Superior temporal gyrus (tissue), 1 donor: ENCODE measurements around the gene ACTN1.

Experiments
- DNase-seq: peaks from one replicate; pipeline ENCODE4 v3.0.0-alpha.2; 2016; ENCODE audit errors: extremely low spot score

Gene ACTN1

DNA sequence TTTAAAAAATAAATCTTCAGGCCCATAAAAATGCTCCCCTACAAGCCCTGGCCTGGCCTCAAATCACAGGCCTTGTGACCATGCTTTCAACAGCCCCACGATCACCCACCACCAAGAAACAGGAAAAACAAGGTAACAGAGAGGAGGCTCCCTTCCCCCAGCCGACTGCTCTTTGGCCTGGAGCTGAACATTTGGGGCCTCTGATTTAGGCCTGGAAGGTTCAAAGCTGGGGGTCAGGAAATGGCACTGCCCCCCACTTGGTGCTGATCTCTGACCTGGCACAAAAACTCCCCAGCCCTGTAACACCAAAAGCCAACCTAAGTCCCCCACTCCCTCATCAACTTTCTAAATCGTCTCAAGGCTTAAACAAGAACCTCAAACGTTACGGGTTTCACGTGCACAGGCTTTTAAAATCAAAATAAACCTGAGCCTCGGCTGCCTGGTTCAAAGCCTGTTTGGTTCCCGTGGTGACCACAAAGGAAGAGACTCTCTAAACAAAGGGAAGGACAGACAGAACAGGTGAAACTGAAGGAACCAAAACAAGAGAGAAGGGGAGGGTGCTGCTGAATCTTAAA lies 9.0 kb downstream of the ACTN1 start:
- DNase-seq, result no peak

GRCh38 chr14:68969278-68970033 lies 9.6 kb downstream of the ACTN1 start:
- DNase-seq, result no peak

GRCh38 chr14:68968721-68969120 lies 10.4 kb downstream of the ACTN1 start:
- no peak for DNase-seq

DNA sequence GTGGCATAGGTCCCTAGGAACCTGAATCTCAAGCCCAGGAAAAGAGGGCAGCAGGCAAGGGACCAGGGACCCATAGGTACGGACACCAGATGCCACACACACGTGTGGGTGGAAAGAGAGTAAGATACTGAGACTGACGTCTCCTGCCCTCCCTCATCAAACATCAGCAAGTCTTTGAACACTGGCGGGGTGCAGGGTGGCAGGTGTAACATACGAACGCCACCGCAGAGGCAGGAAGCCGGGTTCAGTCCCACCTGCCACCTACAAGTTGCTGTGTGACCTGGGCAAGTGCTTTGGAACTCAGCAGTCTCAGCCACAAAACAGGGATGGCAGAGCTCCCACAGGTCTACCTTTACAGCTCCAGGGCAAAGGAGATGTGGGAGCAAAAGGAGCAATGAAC lies 11.1 kb downstream of the ACTN1 start:
- no peak for DNase-seq

DNA sequence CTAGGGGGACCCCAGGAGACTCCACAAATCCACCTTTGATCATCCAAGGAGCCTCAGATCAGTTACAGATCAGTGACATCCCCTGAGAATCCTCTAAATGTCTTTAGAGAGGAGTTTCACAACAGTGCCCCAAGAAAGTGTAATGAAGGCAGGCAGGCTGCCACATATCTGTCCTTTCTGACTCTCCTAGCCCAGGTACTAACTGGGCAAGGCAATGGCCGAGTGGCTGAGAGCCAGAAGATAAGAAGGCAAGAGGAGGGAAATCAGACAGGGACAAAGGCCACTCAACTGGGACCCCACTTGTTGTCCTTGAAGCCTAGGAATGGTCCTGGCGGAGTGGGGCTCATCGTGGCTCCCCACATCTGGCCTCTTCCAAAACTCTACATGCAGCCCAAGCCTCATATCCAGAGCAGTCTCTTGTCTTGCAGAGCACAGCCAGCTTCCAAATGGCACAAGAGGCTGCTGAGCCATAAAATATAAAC lies 11.6 kb downstream of the ACTN1 start:
- DNase-seq, result no peak

- no peak for DNase-seq
Observed at GRCh38 chr14:68966872-68967301, 12.2 kb downstream of the ACTN1 start.

DNA sequence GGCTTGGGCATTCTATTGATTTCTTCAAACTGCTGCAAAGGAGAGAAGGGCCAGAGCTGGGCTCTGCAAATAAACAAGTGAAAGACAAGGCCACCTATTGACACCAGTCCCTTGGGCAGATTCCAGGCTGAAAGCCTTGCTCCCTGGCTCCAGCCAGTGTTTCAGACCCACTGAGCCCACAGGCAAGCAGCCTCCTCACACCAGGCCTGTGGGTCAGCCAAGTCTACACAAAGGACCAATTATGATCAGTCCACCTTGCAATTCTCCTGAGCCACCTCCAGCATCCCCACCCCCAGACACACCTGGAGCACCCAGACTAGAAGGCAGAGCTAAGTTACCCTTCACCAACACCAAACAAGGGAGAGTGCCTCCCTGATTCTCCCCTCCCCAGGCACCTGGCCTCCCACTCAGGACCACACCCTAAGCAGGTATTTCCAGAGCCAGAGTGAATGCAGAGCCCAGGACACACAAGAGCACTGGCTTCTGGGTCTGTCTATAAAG lies 13.8 kb downstream of the ACTN1 start:
- no peak for DNase-seq

DNA sequence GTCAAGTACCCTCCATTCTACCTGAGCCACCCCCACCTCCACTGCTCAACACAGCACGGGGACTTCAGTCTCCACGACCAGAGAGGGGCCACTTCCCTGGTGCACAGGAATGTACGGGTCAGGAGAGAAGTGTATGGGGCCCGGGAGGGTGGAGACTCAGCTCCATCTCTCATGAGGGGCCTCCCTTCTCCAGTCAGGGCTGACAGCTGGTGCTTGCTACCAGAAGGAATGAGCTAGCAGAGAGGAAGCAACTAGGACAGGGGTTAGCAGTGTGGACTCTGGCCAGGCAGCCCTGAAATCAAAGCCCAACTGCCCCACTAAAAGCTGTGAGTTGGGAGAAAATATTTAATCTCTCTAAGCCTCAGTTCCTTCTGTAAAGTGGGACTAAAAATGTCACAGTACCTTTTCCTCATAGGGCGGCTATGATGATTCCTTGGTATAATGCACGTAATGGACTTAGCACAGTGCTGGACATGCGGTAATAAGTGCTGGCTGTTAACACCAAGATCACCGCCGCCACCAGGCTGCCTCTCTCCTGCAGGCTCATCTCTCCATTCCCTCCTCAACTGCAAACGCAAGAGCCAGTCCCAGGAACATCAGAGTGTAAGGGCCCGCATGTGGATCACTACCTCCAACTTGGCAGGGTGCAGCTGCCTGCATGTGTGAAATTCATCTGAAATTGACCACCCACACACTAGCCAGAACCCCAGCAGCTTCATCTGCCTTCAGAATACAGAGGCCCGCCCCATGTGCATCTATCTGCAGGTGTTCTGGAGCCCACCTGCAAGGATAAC lies 14.6 kb downstream of the ACTN1 start:
- no peak for DNase-seq

GRCh38 chr14:68962681-68963080 lies 16.4 kb downstream of the ACTN1 start:
- no peak for DNase-seq

DNA sequence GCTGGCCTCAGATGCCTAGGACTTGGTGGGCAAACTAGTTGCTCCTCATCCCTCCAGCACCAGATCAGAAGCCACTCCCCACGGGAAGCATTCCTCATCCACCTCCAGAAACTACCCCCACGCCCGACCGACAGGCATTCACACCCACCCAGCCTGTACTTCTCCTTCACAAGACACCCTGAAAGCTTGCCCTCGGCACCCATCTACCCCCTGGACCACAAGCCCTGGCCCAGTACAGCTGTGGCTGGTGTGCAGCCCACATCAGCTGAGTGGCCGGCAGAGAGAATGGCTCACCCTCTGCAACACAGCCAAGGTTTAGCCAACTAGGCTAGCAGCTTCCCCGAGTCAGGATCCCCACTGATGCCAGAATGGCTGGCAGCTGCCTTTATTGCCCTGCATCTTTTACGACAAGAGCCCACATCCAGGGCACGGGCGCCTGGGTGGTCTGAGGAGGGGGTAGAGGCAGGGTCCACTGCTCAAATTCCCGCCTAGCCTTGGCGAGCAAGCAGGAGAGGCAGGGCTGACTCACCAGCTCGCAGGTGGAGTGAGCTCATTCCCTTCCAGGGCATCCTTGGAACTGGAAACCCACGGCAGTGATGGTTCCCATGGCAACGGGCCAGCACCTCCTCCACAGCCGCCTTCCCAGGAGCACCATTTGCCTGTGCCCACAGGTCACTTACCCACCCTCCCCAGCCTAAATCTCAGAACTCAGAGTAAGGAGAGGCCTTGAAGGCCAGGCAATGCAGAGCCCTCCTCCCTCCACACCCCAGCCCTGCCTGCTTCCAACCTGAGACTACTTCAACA lies 17.1 kb downstream of the ACTN1 start:
- no peak for DNase-seq

- no peak for DNase-seq
Observed at GRCh38 chr14:68961361-68961760, 17.7 kb downstream of the ACTN1 start.

DNA sequence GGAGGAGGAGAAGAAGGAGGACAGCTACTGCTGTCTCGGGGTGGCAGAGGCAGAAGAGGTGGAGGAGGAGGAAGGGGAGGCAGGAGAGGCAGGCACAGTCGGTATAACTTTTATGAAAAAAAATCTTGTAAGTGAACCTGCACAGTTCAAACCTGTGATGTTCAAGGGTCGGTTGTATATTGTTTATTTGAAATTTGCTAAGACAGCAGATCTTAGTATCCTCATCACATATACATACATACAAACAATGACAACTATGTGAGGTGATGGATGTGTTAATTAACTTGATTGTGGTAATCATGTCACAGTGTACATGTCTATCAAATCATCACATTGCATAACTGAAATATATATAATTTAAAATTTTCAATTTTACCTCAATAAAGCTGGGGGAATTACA lies 19.0 kb downstream of the ACTN1 start:
- DNase-seq, result no peak

- DNase-seq, result no peak
Observed at GRCh38 chr14:68959035-68959434, 20.1 kb downstream of the ACTN1 start.

DNA sequence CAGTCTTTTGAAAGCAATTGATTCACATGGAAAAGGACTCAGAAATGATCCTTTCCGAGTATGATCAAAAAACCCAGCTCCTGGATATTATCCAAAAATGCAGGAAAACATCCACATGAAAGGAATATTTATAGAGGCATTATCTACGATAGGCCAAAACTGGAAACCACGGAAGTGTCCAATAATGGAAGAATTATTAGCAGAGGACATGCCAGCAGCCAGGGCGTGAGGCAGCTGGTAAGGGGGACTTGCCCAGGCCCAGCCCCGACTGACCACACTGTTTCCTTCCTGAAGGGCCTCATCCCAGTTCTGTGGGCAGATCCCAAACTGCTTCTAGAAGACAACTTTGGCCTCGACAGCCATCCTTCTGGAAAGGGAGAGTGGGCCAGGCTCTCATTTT lies 20.5 kb downstream of the ACTN1 start:
- no peak for DNase-seq

- no peak for DNase-seq
Observed at GRCh38 chr14:68957775-68958174, 21.3 kb downstream of the ACTN1 start.

DNA sequence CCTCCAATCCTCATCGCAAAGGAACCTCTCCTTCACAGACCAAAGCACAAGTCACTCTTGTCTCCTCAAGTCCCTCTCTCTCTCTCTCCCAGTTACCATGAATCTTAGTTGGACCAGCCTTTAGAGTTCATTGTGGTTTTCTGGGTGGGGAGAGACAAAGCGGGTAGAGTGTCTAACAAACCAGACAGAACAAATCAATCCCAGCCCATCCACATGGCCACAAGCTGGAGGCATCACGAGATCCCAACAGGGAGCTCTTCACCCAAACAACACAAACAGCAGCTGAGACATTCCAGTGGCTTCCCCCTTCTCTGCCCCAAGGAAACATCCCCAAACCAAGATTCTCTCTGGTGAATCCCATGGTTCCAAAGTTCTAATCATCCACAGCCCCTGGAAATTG lies 22.4 kb downstream of the ACTN1 start:
- DNase-seq, result no peak

GRCh38 chr14:68955851-68956179 lies 23.3 kb downstream of the ACTN1 start:
- DNase-seq, result no peak

GRCh38 chr14:68955164-68955850 lies 23.8 kb downstream of the ACTN1 start:
- no peak for DNase-seq

GRCh38 chr14:68953196-68953555 lies 25.9 kb downstream of the ACTN1 start:
- DNase-seq, result no peak

- DNase-seq, result no peak
Observed at GRCh38 chr14:68952531-68953195, 26.4 kb downstream of the ACTN1 start.
